BE2C (cell line): Measurements from ENCODE around the gene PLEKHA6.

ENCODE experiments used
- DNase-seq: peaks from one replicate; pipeline ENCODE4 v3.0.0-alpha.2; 2020
- H3K27me3 ChIP-seq: fragments of 250-450 bp; sonication (Bioruptor Pico); 2 replicates; pipeline ENCODE4 v1.5.1; 2020; ENCODE audit warnings: mild to moderate bottlenecking
- H3K36me3 ChIP-seq: fragments of 250-450 bp; sonication (Bioruptor Pico); 2 replicates; pipeline ENCODE4 v1.5.1; 2020; ENCODE audit warnings: mild to moderate bottlenecking
- H3K4me1 ChIP-seq: fragments of 250-450 bp; sonication (Bioruptor Pico); 2 replicates; pipeline ENCODE4 v1.5.1; 2020
- H3K4me3 ChIP-seq: 2 replicates; pipeline ENCODE4 v1.5.1; 2011; ENCODE audit warnings: low read depth, low read length
- H3K9me3 ChIP-seq: fragments of 250-450 bp; sonication (Bioruptor Pico); 2 replicates; pipeline ENCODE4 v1.5.1; 2020
- CTCF ChIP-seq: IDR thresholded peaks from 2 replicates; pipeline ENCODE4 v1.5.1; 2012; ENCODE audit warnings: mild to moderate bottlenecking, low read depth, low read length

The PLEKHA6 gene

DNA sequence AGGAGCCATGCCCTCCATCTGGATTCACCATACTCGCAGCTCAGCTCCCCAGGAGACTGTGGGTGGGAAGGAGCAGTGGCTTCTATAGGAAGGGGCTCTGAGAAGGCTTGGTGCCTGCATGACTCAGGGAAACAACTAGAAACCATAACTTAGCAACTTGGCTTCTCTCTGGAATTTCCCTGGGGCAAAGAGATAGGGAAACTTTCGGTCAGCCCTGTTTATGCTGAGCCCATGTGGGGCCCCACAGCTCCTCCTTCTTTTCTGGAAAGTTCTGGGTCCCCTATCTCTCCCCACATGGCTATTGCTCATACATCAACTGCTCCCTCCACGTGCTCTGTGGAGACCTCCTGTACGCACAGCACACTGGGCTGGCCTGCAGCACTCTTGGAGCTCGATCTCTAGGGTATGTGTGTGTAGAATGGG lies 39.3 kb downstream of the PLEKHA6 start:
- Histone ChIP-seq H3K36me3 (peaks cover 3% of the 10 kb centered on the region; the same call in 1 of the 2 replicates), H3K4me1 (peaks cover 41% of the 10 kb centered on the region), H3K4me3 (no peak overlapping the region), H3K9me3 (no peaks in the 10 kb centered on the region), H3K27me3 (no peaks in the 10 kb centered on the region)
- no peak for DNase-seq
- no peak for TF ChIP-seq CTCF

DNA sequence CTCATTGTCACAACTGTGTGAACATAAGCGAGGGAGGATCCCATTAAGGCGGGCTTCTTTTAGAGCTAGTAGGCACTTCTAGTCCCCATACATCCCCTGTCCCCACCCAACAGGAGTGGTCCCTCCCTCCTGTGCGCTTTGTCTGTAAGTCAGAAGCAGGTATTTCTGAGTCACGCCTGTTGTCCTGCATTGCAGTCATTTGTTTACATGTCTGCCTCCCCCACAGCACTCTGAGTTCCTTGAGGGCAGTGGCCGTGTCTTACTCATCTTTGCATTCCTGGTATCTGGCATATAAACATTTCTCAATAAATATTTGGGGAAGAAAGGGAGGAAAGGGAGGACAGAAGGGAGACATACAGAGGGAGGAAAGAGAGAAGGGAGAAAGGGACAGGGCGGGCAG lies 40.3 kb downstream of the PLEKHA6 start:
- no peaks in the 10 kb centered on the region for H3K9me3 ChIP-seq
- TF ChIP-seq CTCF, result no peak
- H3K36me3 ChIP-seq, result peaks cover 3% of the 10 kb centered on the region; the same call in 1 of the 2 replicates
- H3K4me1 ChIP-seq, result peaks cover 45% of the 10 kb centered on the region
- no peak for DNase-seq
- H3K4me3 ChIP-seq, result no peak overlapping the region
- no peaks in the 10 kb centered on the region for H3K27me3 ChIP-seq

DNA sequence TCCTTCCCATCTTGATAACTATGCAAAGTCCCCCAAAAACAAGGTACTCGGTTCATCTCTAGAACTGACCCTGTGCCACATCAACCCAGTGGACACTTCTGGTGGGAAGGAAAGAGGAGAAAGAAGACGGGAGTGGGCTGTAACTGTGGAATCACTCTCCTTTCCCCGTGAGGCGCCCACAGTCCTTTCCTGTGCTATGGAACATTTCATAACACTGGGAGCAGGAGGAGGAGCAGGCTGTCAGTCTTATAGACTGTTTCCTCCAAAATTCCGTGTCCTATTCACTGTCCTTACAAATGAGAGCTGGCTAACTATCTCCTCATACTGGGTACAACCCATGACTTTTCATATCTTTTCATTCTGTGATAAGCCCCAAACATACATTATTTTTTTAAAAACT lies 40.7 kb downstream of the PLEKHA6 start:
- peaks cover 46% of the 10 kb centered on the region for H3K4me1 ChIP-seq
- H3K4me3 ChIP-seq, result no peak overlapping the region
- peaks cover 3% of the 10 kb centered on the region; the same call in 1 of the 2 replicates for H3K36me3 ChIP-seq
- no peak for DNase-seq
- TF ChIP-seq CTCF, result no peak
- no peaks in the 10 kb centered on the region for H3K9me3 ChIP-seq
- H3K27me3 ChIP-seq, result no peaks in the 10 kb centered on the region

- no peaks in the 10 kb centered on the region for H3K27me3 ChIP-seq
- no peak for TF ChIP-seq CTCF
Measured at GRCh38 chr1:204318324-204318723, 41.4 kb downstream of the PLEKHA6 start.

DNA sequence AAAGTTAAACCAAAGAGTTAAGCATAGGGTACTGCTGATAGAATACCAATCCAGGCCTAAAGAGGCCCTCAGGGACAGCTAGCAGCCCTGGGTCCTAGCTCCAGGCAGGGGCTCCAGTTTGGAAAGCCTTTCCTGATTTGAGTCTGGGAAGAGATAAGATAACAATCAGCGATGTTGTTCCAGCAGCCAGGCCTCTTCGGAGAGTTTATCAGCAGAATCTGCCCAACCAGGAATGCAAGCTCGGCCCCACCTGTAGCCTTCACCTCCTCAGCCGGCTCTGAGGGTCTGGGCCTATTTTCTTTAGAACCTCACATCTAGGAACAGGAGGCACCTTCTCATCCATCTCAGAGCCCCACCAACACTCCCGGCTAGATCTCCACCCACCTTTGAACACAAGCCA lies 42.6 kb downstream of the PLEKHA6 start:
- no peaks in the 10 kb centered on the region for H3K9me3 ChIP-seq
- no peaks in the 10 kb centered on the region for H3K27me3 ChIP-seq
- H3K4me3 ChIP-seq, result no peak overlapping the region
- no peak for TF ChIP-seq CTCF
- no peak for DNase-seq
- H3K4me1 ChIP-seq, result peaks cover 47% of the 10 kb centered on the region
- H3K36me3 ChIP-seq, result peaks cover 3% of the 10 kb centered on the region; the same call in 1 of the 2 replicates

More at GRCh38 chr1:204318324-204318723, 41.4 kb downstream of the PLEKHA6 start:
- peaks cover 3% of the 10 kb centered on the region; the same call in 1 of the 2 replicates for H3K36me3 ChIP-seq
- peaks cover 52% of the 10 kb centered on the region for H3K4me1 ChIP-seq
- no peak for DNase-seq
- H3K9me3 ChIP-seq, result no peaks in the 10 kb centered on the region
- no peak overlapping the region for H3K4me3 ChIP-seq

- DNase-seq, result no peak
- TF ChIP-seq CTCF, result no peak
- no peak overlapping the region for H3K4me3 ChIP-seq
- H3K27me3 ChIP-seq, result no peaks in the 10 kb centered on the region
- H3K9me3 ChIP-seq, result no peaks in the 10 kb centered on the region
- peaks cover 3% of the 10 kb centered on the region; the same call in 1 of the 2 replicates for H3K36me3 ChIP-seq
- peaks cover 37% of the 10 kb centered on the region for H3K4me1 ChIP-seq
Measured at GRCh38 chr1:204316164-204316563, 43.6 kb downstream of the PLEKHA6 start.
